ENCODE results near the gene C2CD5. TPM values are rescaled to one million over a fixed set of nuclear protein-coding genes. Genes with fewer than 3 reads are reported as not detected.
"Not testable (repeated sequence)": the region's sequence is repeated elsewhere in the genome, so short reads cannot be mapped to it uniquely, and the experiment has no call there.

Gene C2CD5
- 54.2 TPM for total RNA-seq

GRCh38 chr12:22544038-22544979 is at the start of gene C2CD5:
Gene C2CD5, minus strand, starts transcription at chr12:22544542. Its CDS starts 392 bp downstream, at chr12:22544150.
- peak; percentile 97 for DNase-seq (ENCODE audit: low spot score)

DNA sequence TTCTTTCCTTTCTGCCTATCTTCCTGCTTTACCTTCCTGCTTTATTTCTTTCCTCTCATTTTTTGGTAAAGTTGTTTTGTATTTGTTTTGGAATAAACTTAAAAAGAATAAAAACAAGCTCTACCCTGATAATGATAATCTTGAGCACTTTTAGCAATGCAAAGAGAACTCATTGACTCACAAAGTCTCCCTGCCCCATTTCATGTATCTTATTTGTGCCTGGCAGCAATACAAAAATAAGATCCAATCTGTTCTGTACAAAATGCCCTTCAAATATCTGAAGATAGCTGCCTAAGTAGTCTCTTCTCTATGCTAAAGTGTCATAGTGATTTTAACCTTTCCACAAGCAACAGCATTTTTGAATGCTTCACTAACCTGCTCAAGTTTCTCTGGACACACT is 49.5 kb upstream of the C2CD5 start:
- DNase-seq (ENCODE audit: low spot score) = no peak

GRCh38 chr12:22588817-22589216 is 44.5 kb upstream of the C2CD5 start:
- peak; percentile 45 for DNase-seq (ENCODE audit: low spot score)

DNA sequence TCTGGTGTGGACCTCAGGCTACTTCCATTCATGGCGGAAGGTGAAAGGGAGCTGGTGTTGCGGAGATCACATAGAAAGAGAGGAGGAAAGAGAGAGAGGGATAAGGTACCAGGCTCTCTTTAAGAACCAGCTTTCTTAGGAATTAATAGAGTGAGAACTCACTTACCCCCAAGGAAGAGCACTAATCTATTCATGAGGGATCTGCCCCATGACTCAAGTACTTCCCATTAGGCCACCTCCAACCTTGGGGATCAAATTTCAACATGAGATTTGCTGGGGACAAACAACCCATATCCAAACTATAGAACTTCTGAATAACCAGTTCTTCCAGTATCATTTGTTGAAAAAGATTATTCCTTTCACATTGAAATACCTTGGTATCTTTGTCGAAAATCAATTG is 34.0 kb upstream of the C2CD5 start:
- DNase-seq (ENCODE audit: low spot score) = no peak

- no peak for DNase-seq (ENCODE audit: low spot score)
Observed at GRCh38 chr12:22577667-22578066, 33.3 kb upstream of the C2CD5 start.

DNA sequence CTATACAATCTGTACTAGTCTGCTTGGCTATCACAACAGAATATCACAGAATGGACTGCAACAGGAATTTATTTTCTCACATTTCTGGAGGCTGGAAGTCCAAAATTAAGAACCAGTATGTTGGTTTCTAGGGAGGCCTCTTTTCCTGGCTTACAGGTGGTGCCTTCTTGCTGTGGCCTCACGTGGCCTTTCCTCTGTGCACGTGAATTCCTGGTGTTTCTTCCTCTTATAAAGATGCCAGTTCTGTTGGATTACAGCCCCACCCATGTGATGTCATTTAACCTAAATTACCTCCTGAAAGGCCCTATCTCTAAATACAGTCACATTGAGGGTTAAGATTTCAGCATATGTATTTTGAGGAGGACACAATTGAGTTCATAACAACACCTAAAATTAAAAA is 32.1 kb upstream of the C2CD5 start:
- DNase-seq (ENCODE audit: low spot score) = no peak

DNA sequence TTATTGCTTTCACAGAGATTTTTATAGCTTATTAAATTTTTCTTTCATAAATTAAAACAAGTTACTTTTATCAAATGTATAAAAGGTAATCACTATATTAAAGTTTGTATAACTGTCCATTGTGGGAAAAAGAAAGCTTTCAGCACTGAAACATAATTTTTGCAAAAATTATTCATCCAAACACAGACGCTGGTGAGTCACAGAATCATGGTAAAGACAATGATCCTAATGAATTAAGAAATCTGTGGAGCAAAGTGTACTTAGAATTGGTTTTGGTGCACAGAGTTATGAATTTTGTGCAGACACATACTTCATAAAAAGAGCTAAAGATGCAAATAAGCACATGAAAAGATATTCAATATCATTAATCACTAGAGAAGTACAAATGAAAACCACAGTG is 31.7 kb upstream of the C2CD5 start:
- no peak for DNase-seq (ENCODE audit: low spot score)

DNA sequence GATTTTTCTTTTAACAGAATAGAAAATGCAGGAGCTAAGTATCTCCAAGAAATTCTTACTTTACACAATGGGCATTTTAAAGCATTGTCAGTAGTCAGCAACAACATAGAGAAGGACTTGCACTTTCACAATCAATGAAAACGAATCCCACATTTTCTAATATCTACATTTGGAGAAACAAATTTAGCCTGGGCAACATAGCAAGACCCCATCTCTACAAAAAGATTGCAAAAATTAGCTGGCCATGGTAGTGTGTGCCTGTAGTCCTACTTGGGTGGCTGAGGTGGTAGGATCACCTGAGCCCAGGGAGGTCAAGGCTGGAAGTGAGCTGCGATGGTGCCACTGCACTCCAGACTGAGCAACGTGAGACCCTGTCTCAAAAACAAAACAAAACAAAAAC is 30.6 kb upstream of the C2CD5 start:
- no peak for DNase-seq (ENCODE audit: low spot score)

- no peak for DNase-seq (ENCODE audit: low spot score)
Observed at GRCh38 chr12:22573181-22573580, 28.8 kb upstream of the C2CD5 start.

DNA sequence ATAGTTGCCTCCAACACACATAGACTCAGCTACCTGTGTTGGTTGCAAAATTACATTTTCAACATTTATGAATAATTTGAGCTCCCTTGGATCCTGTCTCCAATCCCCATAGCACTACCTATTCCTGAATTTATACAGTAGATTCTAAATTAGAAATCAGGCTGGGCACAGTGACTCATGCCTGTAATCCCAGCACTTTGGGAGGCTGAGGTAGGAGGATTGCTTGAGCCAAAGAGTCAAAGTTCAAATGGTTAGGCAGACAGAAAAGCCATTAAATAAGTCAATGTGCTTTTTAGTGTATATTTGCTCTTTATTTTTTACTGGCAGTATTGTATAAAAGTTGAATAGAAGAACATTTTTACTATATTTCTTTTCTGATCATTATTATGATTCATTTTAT is 24.9 kb upstream of the C2CD5 start:
- DNase-seq (ENCODE audit: low spot score) = no peak

GRCh38 chr12:22562036-22563028 is 18.0 kb upstream of the C2CD5 start:
- no peak for DNase-seq (ENCODE audit: low spot score)

DNA sequence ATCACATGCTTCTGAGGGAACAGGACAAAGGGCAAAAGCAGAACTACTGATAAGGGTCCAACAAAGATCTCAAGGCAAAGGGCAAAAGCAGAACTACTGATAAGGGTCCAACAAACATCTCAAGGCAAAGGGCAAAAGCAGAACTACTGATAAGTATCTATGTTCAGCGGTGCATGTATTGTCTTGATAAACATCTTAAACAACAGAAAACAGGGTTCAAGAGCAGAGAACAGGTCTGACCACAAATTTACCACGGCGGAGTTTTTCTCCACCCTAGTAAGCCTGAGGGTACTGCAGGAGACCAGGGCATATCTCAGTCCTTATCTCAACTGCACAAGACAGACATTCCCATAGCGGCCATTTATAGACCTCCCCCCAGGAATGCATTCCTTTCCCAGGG is 10.4 kb upstream of the C2CD5 start:
- not testable (repeated sequence) for DNase-seq (ENCODE audit: low spot score)

- DNase-seq (ENCODE audit: low spot score) = no peak
Observed at GRCh38 chr12:22551624-22552023, 7.3 kb upstream of the C2CD5 start.

DNA sequence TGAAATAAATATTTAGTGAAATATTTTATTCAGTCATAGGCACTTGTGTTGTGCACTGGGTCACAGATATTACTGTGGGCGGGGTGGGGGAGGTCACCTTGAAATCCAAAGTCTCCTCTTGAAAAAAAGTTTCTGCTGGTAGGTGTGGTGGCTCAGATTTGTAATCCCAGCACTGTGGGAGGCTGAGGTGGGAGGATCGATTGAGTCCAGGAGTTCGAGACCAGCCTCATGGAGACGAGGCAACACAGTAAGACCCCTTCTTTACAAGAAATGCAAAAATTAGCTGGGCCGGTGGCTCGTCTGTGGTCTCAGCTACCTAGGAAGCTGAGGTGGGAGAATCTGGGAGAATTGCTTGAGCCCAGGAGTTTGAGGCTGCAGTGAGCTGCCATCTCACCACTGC is 913 bp upstream of the C2CD5 start:
- no peak for DNase-seq (ENCODE audit: low spot score)

DNA sequence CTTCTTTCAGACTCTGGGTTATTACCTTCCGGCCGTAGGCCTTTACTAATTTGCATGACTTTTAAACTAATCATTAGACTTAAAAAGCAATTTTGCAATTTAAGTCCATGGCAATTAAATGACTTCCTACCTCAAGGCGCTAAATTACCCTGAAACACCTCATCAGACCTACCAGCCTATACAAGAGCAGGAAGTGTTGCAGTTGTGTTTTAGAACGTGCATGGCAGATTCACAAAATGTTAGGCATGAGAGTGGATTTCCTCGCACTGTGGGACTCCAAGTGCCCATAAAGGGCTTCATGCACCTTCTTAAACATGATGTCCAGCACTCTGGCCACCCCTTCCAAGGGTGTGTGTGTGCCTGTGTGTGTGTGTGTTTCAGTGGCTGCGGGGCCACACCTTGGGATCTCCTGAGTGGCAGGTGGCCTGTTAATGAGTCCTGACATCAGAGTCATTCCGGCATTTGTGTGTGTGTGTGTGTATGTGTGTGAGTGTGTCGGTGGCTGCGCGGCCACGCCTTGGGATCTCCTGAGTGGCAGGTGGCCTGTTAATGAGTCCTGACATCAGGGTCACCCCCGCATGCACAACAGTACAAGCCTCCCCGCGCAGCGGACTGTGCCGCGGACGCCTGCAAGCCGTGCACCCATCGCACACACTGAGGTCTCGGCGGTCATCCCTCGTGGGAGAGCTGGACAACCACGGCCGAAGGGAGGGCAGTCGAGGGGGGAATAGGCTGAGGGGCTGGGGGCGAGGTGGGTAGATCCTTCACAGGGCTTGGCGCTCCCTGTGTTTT is 900 bp downstream of the C2CD5 start:
- DNase-seq (ENCODE audit: low spot score) = peak; percentile 74

DNA sequence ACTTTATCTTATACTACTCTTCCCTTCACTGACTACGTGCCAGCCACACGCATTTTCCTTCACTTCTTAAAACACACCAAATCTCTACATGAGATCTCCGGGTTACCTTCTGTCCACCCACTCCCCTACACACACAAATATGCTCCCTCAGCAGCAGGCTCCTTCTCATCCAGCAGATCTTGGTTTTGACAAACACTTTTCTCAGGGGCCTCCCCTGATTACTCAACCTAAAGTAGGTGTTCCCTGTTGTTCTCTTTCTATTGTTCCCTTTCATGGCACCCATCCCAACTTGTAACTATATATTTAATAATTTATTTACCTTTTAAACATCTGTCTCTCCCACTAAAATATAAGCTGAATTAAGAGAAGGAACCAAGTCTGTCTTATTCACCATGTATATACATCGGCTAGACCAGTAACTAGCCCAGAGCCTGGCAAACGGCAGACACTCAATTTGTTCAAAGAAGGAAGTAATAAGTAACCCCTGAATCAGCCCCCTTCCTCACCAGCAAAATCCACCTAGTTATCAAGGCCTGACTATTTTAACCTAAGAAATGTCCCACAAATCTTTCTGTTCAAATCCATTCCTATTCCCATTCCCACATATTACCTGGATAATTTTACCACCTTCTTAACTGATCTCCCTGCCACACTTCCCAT is 2.7 kb downstream of the C2CD5 start:
- no peak for DNase-seq (ENCODE audit: low spot score)

DNA sequence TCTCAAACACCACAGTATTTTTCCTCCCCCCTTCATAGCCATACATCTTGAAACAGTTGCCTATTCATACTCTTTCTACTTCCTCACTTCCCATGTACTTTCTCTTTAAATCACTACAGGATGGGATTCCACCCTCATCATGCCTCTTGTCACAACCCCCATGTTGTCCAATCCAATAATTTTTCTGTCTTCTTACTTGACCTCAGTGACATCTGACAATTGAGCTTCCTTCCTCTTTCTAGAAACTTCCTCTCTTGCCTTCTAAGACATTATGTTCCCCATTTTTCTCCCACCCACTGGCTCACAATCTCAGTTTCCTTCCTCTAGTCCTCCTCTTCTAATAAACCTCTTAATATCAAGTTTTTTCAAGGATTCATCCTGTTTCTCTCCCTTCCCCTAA is 5.3 kb downstream of the C2CD5 start:
- no peak for DNase-seq (ENCODE audit: low spot score)

- no peak for DNase-seq (ENCODE audit: low spot score)
Observed at GRCh38 chr12:22538311-22538710, 6.0 kb downstream of the C2CD5 start.

DNA sequence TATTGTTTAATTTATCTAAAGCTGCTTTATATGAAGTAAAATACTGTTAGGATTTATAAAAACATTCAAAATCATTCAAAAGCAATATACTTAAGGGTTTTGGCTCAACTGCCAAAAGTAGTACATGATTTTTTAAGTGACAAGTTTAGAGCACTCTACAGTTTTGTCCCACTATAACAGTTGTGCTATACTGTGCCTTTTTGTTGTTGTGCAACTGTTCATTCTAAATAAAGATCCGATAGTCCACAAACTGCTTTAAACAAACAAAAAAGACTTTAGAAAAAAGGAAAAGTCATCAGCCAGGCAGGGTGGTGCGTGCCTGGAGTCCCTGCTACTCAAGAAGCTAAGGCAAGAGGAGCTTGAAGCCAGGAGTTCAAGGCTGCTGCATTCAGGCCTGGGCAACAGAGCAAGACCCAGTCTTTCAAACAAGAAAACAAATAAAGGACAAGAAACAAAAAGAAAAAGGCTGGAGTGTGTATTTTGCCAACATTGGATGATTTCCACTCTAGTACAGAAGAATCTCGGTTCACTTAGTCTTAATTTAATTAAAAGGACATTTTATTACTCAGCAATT is 7.3 kb downstream of the C2CD5 start:
- no peak for DNase-seq (ENCODE audit: low spot score)

DNA sequence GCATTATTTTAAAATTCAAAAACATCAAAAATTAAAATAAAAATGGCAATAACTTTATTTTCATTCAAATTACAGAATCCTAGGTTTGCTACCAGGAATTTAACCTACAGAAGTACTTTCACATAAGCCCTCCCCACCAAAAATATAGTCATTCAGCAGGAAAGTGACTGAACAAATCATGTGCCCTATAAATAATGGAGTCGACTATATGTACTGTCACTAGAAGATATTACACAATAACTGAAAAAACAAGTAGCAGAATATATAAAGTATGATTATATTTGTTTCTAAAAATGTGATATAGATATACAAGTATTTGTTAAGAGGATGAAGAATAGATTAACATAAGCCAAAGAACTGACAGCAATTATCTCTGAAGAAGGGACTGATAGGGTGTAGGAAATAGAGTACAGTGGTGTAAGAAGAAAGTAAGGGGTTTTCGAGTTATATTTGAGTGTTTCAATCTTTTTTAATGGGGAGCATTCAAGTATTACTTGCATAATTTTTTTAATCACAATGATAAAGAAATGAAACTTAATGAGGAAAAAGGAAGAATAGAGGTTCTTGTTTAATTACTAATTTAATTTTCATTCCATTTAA is 7.9 kb downstream of the C2CD5 start:
- no peak for DNase-seq (ENCODE audit: low spot score)

All from mucosa of gallbladder (tissue), 1 donor.